GM06990 (cell line): ENCODE data around the gene VPS37C.

Source experiments
- DNase-seq: peaks from one replicate; pipeline ENCODE4 v3.0.0-alpha.2; 2011; ENCODE audit not compliant: insufficient read length; ENCODE audit errors: extremely low read depth
- H3K27me3 ChIP-seq: replicated peaks from 2 replicates; pipeline ENCODE4 v1.6.0; 2011; ENCODE audit warnings: low read length; ENCODE audit not compliant: control insufficient read depth, insufficient read depth
- H3K36me3 ChIP-seq: 2 replicates; pipeline ENCODE4 v1.5.1; 2011; ENCODE audit warnings: low read length; ENCODE audit not compliant: control insufficient read depth, insufficient read depth
- H3K4me3 ChIP-seq: replicated peaks from 2 replicates; pipeline ENCODE4 v1.5.1; 2011; ENCODE audit warnings: low read depth, mild to moderate bottlenecking, control low read depth, low read length
- CTCF ChIP-seq: IDR thresholded peaks from 2 replicates; pipeline ENCODE4 v1.5.1; 2011; ENCODE audit warnings: low read length, control low read depth, mild to moderate bottlenecking, inconsistent platforms; ENCODE audit not compliant: insufficient read depth, poor library complexity, severe bottlenecking

VPS37C gene

GRCh38 chr11:61164606-61165424 lies 3.6 kb upstream of the VPS37C start:
- H3K27me3 ChIP-seq, result no peaks in the 10 kb centered on the region
- DNase-seq, result no peak
- H3K36me3 ChIP-seq, result no peaks in the 10 kb centered on the region
- H3K4me3 ChIP-seq, result peak overlapping the region; percentile 51
- no peak for TF ChIP-seq CTCF

GRCh38 chr11:61163714-61164605 lies 2.7 kb upstream of the VPS37C start:
- peak overlapping the region; percentile 51 for H3K4me3 ChIP-seq
- H3K27me3 ChIP-seq, result no peaks in the 10 kb centered on the region
- DNase-seq, result no peak
- TF ChIP-seq CTCF, result no peak
- H3K36me3 ChIP-seq, result no peaks in the 10 kb centered on the region

GRCh38 chr11:61163021-61163420 lies 1.8 kb upstream of the VPS37C start:
- Histone ChIP-seq H3K27me3 (no peaks in the 10 kb centered on the region), H3K36me3 (no peaks in the 10 kb centered on the region), H3K4me3 (no peak overlapping the region)
- DNase-seq, result no peak
- no peak for TF ChIP-seq CTCF

- H3K27me3 ChIP-seq, result no peaks in the 10 kb centered on the region
- DNase-seq, result no peak
- H3K4me3 ChIP-seq, result peak overlapping the region; percentile 79
- H3K36me3 ChIP-seq, result no peaks in the 10 kb centered on the region
- TF ChIP-seq CTCF, result no peak
Observed at GRCh38 chr11:61162092-61162941, 1.1 kb upstream of the VPS37C start.

- no peaks in the 10 kb centered on the region for H3K36me3 ChIP-seq
- H3K4me3 ChIP-seq, result peak overlapping the region; percentile 79
- no peaks in the 10 kb centered on the region for H3K27me3 ChIP-seq
- no peak for TF ChIP-seq CTCF
- no peak for DNase-seq
Observed at GRCh38 chr11:61160487-61161189, 588 bp downstream of the VPS37C start.
